ENCODE data around the gene TCF21.

DNA sequence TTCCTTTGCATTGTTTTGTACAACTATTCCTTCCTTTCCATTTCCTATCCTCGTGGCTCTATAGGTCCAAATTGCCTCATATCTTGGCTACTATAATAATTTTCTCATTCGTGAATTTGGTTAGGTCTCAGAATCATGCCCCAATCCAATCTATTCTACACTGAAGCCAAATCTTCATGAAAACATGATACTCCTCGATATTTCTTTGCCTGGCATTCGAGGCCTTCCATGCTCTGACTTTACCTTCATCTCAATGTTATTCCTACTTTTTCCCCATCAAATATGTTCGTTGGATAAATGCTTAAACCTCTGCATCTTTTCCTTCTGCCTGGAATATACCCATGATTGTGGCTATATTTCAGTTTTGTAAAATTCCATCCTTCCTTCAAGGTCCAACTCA is 30.4 kb downstream of the TCF21 start:
- TF ChIP-seq CTCF (IDR thresholded peaks at IDR 0.05): no peak
- TF ChIP-seq POLR2A (IDR thresholded peaks at IDR 0.05): no peak
